GM13977 (cell line): ENCODE data around the gene MRPL34.

Source experiments
- DNase-seq: peaks from one replicate; pipeline ENCODE4 v3.0.0; 2012; ENCODE audit warnings: low spot score
- in situ Hi-C: fragments of 300-500 bp; cut with MboI; formaldehyde crosslinking; loops from one replicate; pipeline ENCODE4 v1.12.0; 2022; ENCODE audit warnings: low sequenced_read_pairs, low pct_unique_long_range_greater_than_20kb, mixed read lengths, inconsistent platforms; ENCODE audit not compliant: unreplicated experiment
- TF ChIP-seq, protein P1 (sequence below): IDR thresholded peaks from 2 replicates; pipeline ENCODE4 v1.5.1; 2012; ENCODE audit warnings: mild to moderate bottlenecking, control low read depth; ENCODE audit not compliant: insufficient read depth; ENCODE audit errors: extremely low read depth, missing control alignments

MRPL34 gene

DNA sequence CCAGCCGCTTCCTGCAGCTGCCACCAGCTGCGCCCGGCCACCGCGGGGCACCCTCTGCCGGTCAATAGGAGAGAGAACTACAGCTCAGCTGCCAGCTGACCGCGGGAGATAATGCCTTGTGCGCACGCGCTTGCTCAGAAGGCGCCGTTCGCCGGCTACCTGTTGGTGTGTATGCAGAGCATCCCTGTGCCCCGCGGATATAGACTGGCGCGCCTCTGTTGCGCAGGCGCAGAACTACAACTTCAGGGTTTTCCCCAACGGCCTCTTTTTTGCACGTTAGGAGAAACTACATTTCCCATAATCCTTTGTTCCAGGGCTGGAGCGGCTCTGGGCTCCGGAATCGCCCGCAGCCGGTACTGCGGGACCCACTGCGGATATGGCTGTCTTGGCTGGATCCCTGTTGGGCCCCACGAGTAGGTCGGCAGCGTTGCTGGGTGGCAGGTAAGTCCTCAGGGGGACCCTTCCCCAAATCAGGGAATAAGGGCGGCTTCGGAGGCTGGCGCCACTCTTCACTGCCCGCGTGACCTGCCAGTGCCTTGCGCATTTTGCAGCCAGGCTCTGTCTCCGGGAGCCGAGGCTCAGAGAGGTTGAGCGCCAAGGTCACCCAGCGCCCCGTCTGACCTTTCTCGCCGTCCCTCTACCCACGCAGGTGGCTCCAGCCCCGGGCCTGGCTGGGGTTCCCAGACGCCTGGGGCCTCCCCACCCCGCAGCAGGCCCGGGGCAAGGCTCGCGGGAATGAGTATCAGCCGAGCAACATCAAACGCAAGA is at the start of gene MRPL34:
TSS of gene MRPL34 (plus strand) at position 356 of the 768 bp plus-strand sequence. CDS start at position 377, 21 bp downstream.
- in situ Hi-C loops, result no loop called here
- TF ChIP-seq, protein P1, sequence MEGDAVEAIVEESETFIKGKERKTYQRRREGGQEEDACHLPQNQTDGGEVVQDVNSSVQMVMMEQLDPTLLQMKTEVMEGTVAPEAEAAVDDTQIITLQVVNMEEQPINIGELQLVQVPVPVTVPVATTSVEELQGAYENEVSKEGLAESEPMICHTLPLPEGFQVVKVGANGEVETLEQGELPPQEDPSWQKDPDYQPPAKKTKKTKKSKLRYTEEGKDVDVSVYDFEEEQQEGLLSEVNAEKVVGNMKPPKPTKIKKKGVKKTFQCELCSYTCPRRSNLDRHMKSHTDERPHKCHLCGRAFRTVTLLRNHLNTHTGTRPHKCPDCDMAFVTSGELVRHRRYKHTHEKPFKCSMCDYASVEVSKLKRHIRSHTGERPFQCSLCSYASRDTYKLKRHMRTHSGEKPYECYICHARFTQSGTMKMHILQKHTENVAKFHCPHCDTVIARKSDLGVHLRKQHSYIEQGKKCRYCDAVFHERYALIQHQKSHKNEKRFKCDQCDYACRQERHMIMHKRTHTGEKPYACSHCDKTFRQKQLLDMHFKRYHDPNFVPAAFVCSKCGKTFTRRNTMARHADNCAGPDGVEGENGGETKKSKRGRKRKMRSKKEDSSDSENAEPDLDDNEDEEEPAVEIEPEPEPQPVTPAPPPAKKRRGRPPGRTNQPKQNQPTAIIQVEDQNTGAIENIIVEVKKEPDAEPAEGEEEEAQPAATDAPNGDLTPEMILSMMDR, result peak; percentile 72
- DNase-seq, result peak; percentile 93

DNA sequence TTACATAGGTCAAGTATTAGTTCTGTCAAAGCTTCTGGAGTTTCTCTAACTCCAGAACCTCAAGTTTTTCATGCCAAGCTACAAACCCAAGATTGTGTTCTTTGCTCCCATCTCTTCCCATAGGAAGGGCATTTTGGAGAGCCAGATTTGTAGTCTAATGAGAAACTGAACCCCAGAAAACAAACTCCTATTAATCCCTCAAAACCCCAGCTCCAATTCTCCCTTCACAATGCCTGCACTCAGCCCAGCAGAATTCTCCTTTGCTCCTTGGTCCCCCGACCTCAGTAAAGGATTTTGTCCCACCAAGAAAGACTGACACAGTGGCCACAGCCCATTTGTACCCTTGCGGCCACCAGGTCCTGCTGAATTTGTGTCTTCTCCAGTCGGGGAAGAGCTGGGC is 49.5 kb upstream of the MRPL34 start:
- no peak for DNase-seq
- in situ Hi-C loops, result no loop called here
- TF ChIP-seq, protein P1, result no peak

DNA sequence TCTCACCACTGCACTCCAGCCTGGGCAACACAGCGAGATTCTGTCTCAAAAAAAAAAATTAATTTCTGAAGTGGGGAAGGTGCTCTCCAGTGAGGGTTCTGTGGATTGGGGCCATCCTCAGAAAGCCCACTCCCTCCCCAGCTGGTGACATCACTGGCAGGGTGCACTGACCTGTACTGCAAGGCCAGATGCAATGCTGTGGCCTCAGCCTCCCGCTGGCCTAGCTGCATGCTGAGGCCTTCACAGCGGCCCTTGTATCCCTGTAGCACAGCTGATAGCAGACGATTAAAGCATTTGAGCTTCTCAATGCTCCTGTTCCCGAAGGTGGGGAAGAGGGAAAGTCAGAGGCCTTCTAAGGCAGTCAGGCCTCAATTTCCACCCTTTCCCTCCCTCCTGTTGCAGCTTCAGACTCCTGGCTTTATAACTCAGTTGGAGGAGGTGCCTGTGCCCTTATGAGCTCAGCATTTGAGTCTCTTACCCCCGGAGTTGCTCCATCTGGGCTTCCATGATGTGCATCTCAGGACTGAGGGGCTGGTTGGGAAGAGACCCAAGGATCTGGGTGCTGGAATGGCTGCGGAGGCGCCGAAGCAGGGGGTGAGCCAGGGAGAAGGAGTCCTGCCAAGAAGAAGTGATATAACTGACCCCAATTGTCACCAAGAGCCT is 46.4 kb upstream of the MRPL34 start:
- TF ChIP-seq, protein P1, result no peak
- no peak for DNase-seq
- in situ Hi-C loops, result no loop called here

DNA sequence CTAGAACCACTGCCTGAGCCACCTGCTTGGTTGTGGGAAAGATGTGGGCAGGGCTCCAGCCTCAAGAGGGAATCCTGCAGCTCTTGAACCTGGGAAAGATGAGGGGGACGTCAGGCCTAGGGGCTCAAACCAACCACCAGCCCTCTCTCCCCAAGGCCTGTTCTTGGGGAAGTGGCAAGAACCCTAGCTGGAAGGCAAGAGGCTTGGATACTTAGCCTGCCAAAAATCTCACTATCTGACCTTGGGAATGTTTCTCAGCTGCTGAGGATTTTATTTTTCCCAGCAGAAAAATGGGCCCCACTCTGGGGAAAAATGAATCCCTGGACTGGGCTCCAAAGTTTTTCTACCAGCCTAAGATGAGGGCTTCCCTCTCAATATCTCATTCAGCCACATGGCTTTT is 45.7 kb upstream of the MRPL34 start:
- DNase-seq, result no peak
- in situ Hi-C loops, result no loop called here
- TF ChIP-seq, protein P1, result no peak

DNA sequence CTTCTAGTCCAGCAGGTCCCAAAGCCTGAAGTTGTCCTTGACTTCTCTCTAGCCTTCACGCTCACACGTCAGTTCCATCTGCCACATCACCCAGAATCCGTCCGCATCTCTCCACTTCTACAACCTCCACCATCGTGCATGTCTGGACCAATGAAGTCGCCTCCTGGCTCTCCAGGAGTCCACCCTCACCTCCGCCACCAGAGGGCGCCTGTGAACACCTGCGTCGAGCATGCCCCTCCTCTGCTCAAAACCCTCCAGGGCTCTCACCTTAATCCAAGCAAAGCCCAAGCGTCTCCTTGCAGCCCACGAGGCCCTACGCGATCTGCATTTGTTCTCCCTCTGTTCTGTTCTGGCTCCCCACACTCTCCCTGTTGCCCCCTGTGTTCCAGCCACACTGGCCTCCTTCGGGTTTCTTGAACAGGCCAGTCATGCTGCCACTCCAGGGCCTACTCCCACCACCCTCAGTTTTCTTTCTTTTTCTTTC is 44.8 kb upstream of the MRPL34 start:
- TF ChIP-seq, protein P1, result peak; percentile 97
- in situ Hi-C loops, result no loop called here
- peak; percentile 95 for DNase-seq

DNA sequence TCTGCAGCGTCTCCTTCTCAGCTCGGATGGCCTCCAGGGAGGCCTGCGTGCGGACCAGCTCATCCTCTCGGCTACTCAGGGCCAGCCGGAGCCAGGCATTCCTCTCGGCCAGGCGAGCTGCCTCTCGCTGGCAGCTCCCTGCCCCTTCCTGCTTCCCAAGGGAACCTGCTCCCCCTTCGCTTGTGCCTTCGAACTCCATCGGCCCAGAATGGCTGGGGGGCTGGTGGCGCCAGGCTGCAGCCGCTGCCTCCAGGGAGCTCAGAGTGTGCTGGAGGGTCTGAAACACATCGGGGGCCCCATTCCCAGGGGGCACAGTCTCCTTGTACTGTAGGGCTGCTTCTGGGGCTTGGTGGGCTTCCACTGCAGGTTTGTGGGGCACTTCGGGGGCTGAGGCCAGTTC is 43.1 kb upstream of the MRPL34 start:
- in situ Hi-C loops, result no loop called here
- TF ChIP-seq, protein P1, result no peak
- no peak for DNase-seq
